GM18517 (cell line): Measurements from ENCODE around the gene ROPN1.
"Not testable (repeated sequence)": the region's sequence is repeated elsewhere in the genome, so short reads cannot be mapped to it uniquely, and the experiment has no call there.

Experiments used
- ATAC-seq: cut with Tn5 transposase; IDR thresholded peaks from one replicate; pipeline ENCODE4 v1.9.1; 2021; ENCODE audit warnings: mild to moderate bottlenecking, moderate library complexity; ENCODE audit not compliant: unreplicated experiment

ROPN1 gene

GRCh38 chr3:123997543-123997942, 5.6 kb upstream of the ROPN1 start:
- no peak for ATAC-seq

GRCh38 chr3:123993818-123994217, 1.9 kb upstream of the ROPN1 start:
- ATAC-seq, result no peak

DNA sequence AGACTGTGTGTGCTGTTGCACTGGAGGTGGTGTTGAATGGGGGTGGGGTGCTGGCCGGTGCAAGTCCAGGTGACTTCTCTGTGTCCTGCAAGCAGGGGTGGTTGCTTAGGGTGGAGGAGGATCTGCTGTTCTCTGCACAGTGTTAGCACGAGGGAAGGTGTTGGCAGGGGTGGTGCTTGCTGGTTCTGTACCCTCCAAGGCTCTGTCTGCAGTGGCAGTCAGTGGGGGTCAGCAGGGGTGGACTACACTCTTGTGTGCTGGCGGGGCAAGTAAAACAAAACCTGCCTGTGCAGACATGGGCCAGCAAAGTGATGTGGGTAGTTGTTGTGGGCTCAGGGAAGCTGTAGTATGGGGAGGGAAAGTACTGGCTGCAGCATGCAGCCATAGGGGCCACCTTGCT, 5.5 kb downstream of the ROPN1 start:
- ATAC-seq, result no peak

DNA sequence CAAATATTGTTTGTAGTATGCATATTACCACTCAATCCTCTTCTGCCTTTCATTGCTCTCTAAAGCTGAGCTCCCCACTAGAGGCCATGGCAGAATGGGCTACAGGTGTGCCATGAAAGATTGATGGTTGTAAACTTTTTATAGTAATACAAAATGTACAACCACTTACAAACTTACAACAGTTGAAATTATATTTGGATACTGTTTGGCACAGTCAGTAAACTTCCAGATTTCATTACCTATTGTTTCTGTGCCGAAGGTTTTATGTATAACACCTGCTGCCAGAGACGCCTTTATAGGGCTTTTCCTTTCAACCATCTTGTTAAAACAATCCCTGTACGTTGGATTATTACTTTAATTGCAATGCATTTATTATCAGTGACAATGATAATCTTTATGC, 7.0 kb downstream of the ROPN1 start:
- ATAC-seq, result no peak

- ATAC-seq, result no peak
Observed at GRCh38 chr3:123984350-123984749, 7.6 kb downstream of the ROPN1 start.

DNA sequence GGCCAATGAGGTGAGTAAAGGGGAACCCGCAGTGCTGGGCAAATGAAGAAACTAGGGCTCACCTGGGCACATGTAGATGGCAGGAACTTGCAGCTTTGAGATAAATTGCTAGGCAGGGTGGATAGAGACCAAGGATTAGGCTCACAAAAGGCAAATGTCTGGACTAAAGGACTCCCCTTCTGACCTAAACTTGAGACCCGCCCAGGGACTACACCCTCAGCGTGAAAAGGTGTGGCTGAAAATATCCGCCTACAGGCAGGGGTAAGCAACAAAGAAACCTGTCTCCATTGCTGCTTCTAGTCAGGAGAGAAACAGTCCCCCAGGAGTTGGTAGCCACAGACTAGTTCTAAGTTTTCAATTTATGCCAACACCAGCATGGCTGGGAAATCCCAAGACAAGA, 10.6 kb downstream of the ROPN1 start:
- ATAC-seq, result not testable (repeated sequence)

GRCh38 chr3:123980539-123980938, 11.4 kb downstream of the ROPN1 start:
- ATAC-seq, result no peak

DNA sequence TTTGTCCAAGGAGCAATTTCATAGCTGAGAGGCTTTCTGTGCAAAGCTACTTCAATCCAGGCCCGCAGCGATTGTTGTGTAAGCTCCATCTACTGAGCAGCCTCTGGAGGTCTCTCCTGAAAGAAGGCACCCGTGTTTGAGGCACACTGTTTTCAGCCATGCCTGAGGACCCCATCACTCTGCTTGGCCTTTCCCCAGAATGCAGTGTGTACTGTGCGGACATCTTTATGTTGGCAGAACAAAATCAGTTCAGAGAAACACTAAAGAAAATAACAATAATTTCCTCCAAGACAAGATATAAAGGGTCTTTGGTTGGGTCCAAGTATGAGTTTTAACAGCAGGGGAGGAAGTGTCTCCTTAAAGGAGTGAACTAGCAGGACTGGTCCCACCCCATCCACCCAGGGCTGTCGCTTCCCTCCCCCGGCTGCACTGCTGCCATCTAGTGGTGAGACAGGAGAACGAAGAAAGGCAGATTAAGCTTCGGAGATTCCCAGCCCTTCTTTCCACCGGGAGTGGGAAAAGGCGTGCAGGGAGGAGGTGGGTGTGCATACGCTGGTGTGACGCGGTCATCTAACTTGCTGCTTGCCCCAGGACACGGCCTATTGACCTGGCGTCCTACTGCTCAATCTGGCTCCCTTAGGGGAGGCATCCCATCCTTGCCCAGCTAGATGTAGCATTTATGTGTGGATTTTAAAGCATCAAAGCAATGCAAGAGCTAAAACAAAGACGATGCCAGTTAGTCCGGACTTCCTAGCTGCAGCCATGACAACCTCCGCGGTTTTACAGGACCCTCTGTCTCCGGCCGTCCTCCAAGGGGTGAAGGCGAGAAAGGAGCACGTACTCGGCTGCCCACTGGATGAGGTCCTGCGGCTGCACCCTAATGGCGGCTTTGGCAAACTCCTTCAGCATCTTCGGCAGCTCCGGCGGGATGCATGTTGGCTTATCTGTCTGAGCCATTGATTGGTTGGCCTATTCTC, 12.1 kb downstream of the ROPN1 start:
- not testable (repeated sequence) for ATAC-seq

GRCh38 chr3:123976904-123977303, 15.0 kb downstream of the ROPN1 start:
- not testable (repeated sequence) for ATAC-seq

- not testable (repeated sequence) for ATAC-seq
Observed at GRCh38 chr3:123976181-123976898, 15.6 kb downstream of the ROPN1 start.

DNA sequence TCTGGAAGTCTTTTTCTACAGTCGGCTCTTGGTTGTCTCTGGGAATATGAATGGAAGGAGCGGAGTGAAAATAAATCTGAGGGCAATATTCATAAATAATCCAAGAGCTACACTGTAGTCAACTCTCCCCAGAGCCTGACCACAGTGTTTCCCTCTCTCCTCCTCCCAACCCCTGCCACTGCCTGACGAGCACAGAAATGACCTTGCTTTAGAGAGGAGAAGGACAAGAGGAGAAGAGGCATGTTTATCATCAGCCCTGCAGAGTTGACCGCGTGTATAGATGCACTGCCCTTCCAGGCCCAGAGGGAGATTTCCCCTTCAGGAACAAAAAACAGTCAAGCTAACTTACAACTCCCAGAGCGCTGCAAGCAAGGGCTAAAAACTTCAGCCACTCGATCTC, 16.9 kb downstream of the ROPN1 start:
- not testable (repeated sequence) for ATAC-seq

DNA sequence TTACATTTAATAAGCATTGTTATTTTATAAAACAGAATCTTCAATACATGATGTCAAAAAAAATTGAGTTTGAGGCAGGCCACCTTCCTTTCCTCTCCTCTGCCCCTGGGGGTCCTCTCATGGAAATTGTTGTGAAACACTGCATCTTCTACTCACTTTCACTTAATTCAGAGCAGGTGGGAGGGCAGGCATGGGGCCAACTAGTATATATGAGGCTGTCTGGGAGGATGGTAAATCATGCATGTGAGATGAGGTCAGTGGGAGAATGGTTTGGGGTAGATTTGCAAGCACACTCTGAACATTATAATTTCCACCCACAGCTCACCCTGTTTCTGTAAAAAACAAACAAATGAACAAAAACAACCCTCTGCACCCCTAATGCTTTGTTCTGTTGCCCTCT, 20.5 kb downstream of the ROPN1 start:
- no peak for ATAC-seq

DNA sequence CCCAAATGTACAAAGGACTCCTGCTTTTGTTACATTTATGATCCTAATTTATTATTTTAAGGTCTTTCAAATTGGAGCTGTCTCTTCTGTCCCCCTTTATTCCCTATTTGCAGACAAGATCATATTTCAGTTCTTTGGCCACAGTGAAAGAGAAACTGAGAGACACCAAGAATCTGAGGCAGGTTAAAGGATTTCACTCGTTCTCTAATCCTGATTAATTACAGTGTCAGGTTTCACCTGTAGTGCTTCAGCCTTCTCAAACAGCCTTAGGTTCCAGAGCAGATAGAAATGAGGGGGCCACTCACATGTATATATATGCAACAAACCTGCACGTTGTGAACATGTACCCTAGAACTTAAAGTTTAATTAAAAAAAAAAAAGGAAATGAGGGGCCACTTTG, 24.7 kb downstream of the ROPN1 start:
- ATAC-seq, result not testable (repeated sequence)

DNA sequence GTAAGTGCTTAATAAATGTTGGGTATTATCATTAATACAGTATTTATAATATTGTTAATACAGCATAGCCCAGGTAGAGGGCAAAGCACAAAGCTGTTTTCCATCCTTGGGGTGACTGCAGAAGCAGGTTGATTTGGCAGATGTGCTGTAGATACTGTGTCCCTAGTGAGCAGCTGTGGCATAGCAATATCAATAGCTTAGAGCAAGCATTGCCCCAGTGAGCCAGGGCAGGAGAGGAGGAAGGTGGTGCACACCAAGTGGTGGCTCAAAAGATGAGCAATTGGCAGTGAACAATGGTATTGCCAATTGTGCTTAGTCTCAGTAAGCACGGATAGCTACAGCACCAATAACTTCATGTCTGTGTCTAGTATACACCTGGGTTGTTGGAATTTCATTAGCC, 25.1 kb downstream of the ROPN1 start:
- ATAC-seq, result not testable (repeated sequence)

DNA sequence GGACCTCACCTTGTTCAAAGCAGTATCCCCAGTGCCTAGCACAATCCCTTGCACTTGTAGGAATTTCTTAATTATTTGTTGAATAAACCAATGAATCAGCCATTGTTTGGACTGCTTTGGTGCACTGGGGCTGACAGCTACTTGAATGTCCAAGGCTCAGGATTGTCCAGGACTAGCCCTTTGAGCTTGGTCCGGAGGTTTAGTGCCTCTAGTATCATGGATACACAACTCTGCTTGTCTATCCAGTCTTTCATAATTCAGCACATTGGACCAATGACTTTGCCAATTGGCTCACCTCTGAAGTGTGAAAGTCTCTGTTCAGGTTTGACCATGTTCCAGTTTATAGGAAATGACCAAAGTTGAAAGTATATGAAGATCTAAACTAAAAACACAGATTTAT, 27.1 kb downstream of the ROPN1 start:
- not testable (repeated sequence) for ATAC-seq

DNA sequence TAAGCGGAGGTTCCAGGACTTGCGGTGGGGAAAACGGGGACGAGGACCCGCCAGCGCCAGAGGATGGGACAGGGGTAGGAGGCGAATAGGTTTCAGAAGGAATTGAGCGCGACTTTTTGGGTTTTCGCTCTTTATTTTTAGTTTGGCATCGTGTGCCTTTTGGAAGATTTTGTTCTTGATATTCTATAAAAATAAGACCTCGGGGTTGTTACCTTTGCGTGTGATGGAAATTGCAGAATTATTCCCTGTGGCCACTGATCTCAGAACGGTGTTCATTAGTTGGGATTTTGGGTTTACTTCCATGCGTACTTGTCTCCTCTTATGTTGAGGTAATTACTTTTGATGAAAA, 30.4 kb downstream of the ROPN1 start:
- no peak for ATAC-seq

DNA sequence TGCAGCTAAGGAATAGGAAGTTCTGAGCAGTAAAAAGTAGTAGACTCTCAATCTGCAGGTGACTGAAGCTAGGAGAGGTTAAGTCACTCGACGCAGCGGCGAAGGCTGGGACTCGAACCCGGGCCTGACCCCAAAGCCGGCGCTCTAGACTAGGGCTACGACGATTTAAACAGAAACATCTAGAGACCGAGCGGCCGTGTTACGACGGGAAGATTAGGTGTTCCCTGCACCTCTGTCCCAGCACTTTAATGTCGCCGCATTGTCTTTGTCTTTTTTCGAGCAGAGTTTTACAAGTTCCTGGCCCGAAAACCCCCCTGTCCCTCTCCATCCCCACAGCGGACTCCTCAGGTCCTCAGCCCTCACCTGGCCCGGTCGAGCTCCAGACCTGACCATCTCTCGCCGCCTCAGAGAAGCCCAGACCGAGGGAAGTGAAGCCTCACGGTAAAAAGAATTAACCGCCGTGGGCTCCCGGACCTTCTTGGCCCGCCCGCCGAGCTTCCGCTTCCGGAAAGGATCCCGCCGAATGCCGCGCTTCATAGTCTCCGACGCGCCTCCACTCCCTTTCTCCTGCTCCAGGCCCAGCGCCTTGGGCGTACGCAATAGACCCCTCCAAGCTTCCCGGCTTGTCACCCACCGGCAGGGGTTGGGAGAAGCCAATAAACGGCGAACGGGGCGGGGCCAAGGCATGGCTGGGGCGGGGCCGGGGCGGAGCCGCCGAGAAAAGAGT, 31.0 kb downstream of the ROPN1 start, which contains the start of gene CCDC14:
TSS of gene CCDC14 (minus strand) at position 449 of the 727 bp plus-strand sequence. CDS start at position 393, 56 bp downstream.
- peak; percentile 67 for ATAC-seq

GRCh38 chr3:123953735-123954134, 38.2 kb downstream of the ROPN1 start:
- no peak for ATAC-seq

- no peak for ATAC-seq
Observed at GRCh38 chr3:123952844-123953520, 38.9 kb downstream of the ROPN1 start.
